Lower leg skin (tissue), 3 donors: Measurements from ENCODE around the gene TIAM2.

ENCODE experiments used
- POLR2A ChIP-seq, 2 donors: fragments of 450-650 bp; IDR thresholded peaks; one replicate each; pipeline ENCODE4 v1.6.1; 2016 to 2017; ENCODE audit warnings: antibody characterized with exemption in 2 of 2, mild to moderate bottlenecking in 1 of 2, moderate library complexity in 1 of 2
- TF ChIP-seq, protein P1 (sequence below), 3 donors: fragments of 450-650 bp; IDR thresholded peaks; one replicate each; pipeline ENCODE4 v1.5.1; 2016; ENCODE audit warnings: antibody characterized with exemption in 3 of 3, mild to moderate bottlenecking in 3 of 3, moderate library complexity in 2 of 3

DNA sequence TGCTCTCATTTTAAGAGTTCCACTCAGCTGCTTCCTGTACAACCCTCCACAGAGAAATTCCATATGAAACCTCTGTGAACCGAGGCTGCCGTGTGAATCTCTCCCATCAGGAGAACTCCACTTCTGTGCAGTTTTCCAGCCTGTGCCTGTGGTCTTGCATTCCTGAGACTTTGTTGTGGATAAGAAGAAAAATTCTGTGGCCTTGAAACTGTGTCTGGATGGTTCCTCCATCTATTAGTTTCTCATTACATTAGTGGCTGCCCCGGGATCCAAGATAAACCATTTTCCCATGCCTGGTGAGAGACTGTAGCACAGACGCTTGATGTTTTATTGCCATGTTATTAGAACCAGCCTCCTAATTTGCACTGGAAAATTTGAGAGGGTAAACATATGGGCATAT lies 40.8 kb upstream of the TIAM2 start:
- TF ChIP-seq, protein P1, sequence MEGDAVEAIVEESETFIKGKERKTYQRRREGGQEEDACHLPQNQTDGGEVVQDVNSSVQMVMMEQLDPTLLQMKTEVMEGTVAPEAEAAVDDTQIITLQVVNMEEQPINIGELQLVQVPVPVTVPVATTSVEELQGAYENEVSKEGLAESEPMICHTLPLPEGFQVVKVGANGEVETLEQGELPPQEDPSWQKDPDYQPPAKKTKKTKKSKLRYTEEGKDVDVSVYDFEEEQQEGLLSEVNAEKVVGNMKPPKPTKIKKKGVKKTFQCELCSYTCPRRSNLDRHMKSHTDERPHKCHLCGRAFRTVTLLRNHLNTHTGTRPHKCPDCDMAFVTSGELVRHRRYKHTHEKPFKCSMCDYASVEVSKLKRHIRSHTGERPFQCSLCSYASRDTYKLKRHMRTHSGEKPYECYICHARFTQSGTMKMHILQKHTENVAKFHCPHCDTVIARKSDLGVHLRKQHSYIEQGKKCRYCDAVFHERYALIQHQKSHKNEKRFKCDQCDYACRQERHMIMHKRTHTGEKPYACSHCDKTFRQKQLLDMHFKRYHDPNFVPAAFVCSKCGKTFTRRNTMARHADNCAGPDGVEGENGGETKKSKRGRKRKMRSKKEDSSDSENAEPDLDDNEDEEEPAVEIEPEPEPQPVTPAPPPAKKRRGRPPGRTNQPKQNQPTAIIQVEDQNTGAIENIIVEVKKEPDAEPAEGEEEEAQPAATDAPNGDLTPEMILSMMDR (IDR thresholded peaks at IDR 0.05) = no peak
- TF ChIP-seq POLR2A (IDR thresholded peaks at IDR 0.05) = no peak
